Kidney epithelial cell (primary cell): Measurements from ENCODE around the gene SIDT1. TPM values are rescaled to one million over a fixed set of nuclear protein-coding genes. Genes with fewer than 3 reads are reported as not detected.

Experiments
- DNase-seq: peaks from one replicate; pipeline ENCODE4 v3.0.0-alpha.2; 2010; ENCODE audit warnings: low read depth
- H3K27me3 ChIP-seq: 2 replicates; pipeline ENCODE4 v1.6.0; 2011; ENCODE audit warnings: low read length; ENCODE audit not compliant: control insufficient read depth, insufficient read depth
- H3K36me3 ChIP-seq: 2 replicates; pipeline ENCODE4 v1.5.1; 2011; ENCODE audit warnings: low read length; ENCODE audit not compliant: control insufficient read depth, insufficient read depth
- H3K4me3 ChIP-seq: 2 replicates; pipeline ENCODE4 v1.5.1; 2011; ENCODE audit warnings: low read depth, mild to moderate bottlenecking, control low read depth, low read length
- CTCF ChIP-seq: IDR thresholded peaks from 2 replicates; pipeline ENCODE4 v1.5.1; 2011; ENCODE audit warnings: mild to moderate bottlenecking, moderate library complexity, low read length, control low read depth, inconsistent platforms; ENCODE audit not compliant: insufficient read depth, poor library complexity, severe bottlenecking
- total RNA-seq: library from RNA; depleted of rRNA; stranded (reverse); fragments of >200 nt; gene quantifications from 2 replicates; pipeline ENCODE4 v1.2.3, GENCODE V29; 2015

SIDT1 gene
- total RNA-seq, 1 donor from 2014 or later = 0.04 TPM

GRCh38 chr3:113678773-113679172 is 146.4 kb downstream of the SIDT1 start:
- Histone ChIP-seq H3K4me3 (no peak overlapping the region), H3K27me3 (no peaks in the 10 kb centered on the region), H3K36me3 (no peaks in the 10 kb centered on the region)
- DNase-seq = no peak
- no peak for TF ChIP-seq CTCF

Other genes with a start within 250 kb of the SIDT1 start
- gene CFAP44, start 91.1 kb upstream of the SIDT1 start, total RNA-seq = 2.4 and 9.9 TPM in 2 replicates
- gene SPICE1, start 17.4 kb upstream of the SIDT1 start, total RNA-seq = 14.5 and 15.2 TPM in 2 replicates
- 11.3 and 12.9 TPM in 2 replicates for gene USF3, start 164.1 kb downstream of the SIDT1 start, total RNA-seq
- gene NAA50, start 213.7 kb downstream of the SIDT1 start, total RNA-seq = 110 and 149 TPM in 2 replicates
- gene ATP6V1A, start 214.5 kb downstream of the SIDT1 start, total RNA-seq = 43.4 and 43.6 TPM in 2 replicates